ENCODE results near the gene TTLL10.
"Not testable (repeated sequence)": the region's sequence is repeated elsewhere in the genome, so short reads cannot be mapped to it uniquely, and the experiment has no call there.

The TTLL10 gene

DNA sequence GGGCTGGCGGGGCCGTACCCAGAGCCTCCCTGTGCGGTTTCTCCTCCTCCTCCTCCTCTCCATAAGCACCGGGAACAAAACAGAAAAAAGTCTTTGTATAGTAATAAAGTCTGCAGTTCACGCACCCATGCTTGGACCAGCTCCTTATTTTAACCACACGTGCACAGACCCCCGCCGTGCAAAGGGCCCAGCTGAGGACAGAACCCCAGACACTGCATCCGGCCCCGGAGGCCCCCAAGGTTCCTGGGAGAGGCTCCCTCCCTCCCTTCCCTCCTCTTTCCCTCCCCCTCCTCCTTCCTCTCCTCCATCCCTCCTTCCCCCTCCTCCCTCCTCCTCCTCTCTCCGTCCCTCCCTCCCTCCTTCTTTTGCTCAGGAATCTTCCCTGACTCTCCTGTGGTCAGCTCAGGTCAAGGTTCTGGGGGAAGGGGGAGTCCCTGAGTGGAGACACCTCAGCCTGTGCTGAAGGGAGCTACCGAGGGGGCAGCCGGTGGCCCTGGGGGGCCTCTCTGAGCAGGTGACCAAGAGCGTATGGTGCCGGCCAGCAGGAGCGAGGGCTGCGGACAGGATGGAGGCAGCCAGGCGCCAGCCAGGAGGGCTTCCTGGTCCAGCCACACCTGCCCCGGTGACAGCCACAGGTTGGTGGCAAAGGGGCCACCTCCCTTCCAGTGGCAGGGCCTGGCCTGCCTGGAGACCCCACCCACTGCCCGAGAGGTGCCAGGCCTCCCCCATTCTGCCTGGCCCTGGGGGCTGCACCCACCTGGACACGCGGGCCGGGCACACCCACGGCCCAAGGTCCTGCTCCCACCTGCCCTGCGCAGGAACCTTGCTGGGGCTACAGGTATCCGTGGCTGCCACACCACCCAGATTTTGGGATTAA lies 3.2 kb upstream of the TTLL10 start:
- no peak for DNase-seq

DNA sequence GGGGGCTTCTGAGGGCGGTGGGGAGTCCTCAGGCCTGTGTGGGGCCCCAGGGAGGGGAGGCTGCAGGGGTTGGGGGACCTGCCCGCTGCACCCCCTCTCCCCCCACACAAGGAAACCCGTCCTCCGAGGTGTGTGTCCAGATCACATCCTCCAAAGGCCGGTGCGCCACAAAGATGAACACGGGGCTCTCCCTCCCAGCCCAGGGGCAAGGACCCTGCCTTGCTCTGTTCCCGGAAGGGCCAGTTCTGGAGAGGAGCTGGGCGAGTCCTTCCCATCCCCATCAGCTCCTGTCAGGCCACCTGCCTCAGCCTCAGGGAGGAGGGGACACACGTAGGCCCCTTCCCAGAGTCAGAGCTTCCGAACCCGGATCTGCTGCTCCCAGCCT lies 2.5 kb upstream of the TTLL10 start:
- no peak for DNase-seq

DNA sequence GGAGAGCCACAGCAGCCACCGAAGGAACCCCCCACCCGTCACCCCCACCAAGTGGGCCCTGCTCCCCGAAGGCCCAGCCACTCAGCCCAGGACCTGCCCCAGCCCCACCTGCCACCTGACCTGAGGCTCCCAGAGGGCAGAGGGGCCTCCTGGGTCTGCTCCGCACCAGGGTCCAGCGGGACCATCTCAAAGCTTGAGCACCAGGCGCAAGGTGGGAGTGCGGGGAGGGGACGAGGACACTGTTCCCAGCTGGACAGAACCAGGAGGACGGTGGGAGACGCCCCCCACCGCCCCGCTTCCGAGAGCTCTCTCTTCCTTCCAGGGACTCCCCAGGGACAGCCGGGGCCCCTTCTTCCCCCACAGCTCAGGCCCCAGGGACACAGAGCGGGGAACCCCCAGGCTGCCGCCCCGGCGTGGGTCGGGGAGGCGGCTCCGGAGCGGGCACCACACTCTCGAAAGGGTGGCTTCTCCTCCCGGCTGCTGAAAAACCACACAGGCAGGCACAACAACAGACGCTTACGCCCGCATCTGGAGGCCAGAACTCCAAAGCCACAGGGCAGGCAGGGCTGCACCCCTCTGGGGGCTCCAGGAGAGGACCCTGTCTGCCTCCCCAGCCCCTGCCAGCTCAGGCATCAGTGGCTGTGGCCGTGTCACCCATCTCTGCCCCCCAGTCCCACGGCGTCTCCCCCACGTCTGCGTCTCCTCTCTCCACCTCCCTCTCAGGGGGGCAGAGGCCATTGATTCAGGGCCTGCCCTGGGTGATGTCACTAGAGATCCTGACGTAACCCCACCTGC lies 1.9 kb upstream of the TTLL10 start:
- no peak for DNase-seq

DNA sequence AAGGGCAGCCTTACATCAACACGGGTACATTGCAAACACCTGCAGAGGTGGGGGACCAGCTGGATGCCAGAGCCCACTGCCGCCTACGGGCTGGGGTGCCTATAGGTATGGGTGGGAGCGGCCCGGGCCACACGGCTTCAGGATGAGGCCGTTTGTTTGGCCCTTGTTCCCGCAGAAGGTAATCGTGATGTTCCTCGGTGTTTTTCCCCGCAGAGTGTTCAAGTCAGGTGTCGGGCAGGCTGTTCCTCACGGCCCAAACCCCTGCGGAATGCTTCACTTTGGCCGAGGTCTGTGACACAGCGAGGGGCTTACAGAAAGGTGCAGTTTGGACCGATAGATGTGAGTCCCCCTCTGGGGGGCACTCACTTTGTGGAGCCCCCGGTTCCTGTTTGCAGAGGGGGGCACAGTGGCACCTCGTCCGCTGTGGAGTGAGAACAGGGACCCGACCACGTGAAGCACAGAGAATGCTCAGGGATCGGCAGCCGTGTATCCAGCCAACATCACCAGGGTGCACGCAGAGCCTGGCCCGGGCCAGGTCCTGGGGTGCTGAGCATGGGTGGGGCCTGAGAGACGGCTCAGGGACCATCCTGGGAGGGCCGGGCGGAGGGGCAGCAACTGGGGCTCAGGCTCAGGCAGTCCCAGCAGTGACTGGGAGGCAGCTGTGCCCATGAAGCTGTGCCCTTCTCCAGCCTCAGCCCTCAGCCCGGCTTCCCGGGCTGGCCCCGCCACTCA lies 453 bp upstream of the TTLL10 start:
- DNase-seq, result no peak

DNA sequence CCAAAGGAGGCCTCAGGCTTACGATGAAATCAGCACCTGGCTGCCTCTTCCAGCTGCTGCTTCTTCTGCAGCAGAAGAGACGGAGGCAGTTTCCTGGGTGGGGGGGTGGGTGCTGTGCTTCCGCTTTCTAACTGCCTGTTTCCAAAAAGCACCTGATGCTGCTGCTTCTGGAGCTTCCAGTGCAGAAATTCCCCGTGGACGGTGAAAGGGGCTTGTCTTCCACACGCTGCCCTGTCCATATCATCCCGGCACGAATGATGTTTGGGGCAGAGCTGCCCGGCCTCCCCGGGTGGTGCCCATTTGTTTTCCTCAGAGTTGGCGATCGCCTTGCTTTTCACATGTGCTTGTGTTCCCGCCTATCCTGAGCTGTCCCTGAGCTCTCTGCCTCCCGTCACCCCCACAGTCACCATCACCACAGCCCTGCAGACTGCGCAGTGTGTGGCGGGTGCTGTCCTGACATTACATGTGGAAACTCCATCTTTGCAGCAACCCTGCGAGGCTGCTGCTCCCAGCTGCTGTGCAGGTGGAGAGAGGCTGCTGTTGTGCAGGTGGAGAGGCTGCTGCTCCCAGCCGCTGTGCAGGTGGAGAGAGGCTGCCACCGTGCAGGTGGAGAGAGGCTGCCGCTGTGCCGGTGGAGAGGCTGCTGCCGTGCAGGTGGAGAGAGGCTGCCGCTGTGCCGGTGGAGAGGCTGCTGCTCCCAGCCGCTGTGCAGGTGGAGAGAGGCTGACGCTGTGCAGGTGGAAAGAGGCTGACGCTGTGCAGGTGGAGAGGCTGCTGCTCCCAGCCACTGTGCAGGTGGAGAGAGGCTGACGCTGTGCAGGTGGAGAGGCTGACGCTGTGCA lies 1.8 kb downstream of the TTLL10 start:
- no peak for DNase-seq

DNA sequence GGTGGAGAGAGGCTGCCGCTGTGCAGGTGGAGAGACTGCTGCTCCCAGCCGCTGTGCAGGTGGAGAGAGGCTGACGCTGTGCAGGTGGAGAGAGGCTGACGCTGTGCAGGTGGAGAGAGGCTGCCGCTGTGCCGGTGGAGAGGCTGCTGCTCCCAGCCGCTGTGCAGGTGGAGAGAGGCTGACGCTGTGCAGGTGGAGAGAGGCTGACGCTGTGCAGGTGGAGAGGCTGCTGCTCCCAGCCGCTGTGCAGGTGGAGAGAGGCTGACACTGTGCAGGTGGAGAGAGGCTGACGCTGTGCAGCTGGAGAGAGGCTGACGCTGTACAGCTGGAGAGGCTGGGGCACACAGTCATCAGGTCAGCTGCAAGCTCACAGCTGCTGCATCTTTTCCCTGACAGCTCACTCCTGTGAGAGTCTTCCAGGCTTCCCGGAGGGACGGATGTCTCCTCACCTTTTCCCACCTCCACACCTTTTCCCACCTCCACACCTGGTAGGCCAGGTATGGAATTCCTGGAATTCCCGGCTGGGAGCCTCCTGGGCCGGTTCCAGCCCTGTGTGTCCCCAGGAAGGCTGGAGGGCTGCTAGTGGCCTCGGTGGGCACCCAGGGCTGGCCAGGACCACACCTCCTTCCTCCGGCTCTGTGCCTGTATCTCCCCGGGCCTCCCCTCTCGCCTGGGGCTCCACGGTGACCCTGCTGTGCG lies 2.5 kb downstream of the TTLL10 start:
- DNase-seq, result not testable (repeated sequence)

DNA sequence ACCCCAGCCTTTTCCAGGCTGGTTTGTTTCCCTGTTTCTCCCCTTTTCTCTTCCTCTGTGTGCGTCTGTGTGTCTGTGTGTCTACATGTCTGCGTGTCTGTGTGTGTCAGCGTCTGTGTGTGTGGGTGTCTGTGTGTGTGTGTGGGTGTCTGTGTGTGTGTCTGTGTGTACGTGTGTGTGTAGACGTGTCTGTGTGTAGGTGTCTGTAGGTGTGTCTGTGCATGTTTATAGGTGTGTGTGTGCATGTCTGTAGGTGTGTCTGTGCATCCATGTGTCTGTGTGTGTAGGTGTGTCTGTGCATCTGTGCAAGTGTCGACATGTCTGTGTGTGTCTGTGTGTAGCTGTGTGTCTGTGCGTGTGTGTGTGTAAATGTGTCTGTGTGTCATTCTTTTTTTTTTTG lies 3.3 kb downstream of the TTLL10 start:
- DNase-seq, result no peak

DNA sequence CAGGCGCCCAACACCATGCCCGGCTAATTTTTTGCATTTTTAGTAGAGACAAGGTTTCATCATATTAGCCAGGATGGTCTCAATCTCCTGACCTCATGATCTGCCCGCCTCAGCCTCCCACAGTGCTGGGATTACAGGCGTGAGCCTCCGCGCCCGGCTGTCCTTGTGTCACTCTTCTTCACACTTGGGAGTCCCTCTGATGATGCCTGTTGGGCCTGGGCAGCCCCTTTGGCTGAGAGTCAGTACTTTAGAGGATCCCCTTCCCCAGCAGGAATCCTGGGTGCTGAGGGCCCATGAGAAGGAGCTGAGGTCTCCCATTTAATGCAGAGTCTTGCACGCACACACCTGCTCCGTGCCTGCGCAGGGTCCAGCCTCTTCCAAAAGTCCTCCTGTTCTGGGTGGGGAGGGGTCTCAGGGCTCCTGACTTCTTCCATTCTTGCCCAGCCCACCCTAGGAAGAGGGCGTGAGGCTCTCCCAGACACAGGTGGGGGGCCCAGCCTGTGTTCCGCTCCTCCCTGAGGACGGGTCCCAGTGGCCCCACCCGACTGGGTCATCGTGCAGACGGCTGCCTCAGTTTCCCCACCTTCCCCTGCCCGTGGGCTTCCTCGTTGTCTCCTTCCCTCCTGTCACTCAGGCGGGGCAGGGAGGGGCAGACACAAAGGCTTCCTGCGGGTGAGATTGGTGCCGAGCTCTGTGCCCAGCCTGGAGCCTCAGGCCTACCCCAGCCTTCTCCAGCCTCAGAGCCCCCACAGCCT lies 3.9 kb downstream of the TTLL10 start:
- no peak for DNase-seq

DNA sequence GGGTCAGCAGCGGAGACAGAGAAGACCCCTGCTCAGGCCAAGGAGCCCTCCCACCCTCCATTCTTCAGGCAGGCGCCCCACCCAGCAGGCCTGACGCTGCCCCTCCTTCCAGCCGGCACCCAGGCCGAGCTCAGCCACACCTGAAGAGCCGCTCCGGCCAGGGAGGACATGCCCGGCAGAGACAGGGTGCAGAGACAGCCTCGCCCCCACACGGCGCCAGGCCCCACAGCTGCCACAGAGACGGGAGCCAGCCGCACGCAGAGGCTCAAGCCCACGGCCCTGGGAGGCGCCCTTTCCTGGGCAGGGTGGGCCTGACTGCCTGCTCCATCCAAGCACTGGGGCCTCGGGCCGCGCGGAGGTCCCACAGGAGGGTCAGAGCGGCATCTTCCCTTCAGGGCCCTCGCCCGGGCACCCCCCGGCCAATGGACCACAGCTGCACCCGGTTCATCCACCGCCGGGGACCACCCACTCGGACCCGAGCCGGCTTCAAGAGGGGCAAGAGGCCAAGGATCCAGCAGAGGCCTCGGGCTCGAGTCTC lies 5.2 kb downstream of the TTLL10 start:
- DNase-seq, result no peak

DNA sequence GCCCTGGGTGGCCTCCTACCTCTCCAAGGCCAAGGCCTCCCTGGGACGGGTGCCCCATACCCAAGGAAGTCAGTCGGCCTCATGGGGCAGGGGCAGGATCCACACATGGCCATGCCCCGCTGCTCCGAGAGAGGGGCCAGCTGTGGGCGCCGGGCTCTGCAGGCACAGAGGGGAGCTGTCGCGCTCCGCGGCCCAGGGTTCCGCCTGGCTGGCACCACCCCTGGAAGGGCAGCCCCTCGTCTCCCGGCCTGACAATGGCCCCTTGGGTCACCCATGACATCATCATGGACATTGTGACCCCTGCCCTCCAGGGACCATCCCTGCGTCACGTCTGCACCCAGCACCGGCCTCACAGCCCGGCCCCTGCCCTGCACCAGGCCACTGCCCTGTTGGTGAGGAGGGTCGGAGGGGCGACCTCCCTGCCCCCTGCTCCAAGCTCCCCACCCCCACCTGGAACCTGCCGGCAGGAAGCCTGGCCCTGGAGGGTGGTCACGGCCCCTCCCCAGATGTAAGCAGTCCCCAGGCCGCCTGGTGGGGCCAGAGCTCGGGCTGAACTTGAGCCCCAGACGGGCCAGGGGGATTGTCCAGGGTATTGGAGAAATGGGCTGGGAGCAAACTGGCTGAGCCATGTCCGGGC lies 5.8 kb downstream of the TTLL10 start:
- no peak for DNase-seq

DNA sequence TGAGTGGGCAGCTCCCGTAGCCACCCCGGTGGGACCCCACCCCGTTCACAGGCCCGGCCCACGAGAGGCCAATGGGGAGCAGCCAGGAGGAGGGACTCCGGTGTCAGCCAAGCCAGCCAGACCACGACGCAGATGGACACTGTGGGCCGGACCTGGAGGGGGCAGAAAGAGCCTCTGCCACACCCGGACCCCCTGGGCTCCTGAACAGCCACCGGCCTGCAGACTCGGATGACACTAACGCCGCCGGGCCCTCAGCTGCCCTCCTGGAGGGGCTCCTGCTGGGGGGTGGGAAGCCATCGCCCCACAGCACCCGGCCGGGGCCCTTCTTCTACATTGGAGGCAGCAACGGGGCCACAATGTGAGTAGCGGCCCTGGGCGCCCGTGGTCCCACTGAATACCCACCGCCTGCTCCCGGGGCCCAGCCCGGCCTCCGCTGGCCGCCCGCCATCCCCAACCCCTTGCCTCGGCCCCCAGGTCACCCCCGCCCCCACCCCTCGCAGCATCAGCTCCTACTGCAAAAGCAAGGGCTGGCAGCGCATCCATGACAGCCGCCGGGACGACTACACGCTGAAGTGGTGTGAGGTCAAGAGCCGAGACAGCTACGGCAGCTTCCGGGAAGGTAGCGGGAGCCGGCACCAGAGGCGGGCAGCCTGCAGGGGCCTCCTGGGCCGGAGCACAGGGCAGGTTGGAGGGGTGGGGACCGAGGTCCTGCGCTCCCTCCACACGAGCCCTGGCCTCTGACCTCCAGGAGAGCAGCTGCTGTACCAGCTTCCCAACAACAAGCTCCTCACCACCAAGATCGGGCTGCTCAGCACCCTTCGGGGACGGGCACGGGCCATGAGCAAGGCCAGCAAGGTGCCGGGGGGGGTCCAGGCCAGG lies 6.5 kb downstream of the TTLL10 start:
- DNase-seq, result no peak

DNA sequence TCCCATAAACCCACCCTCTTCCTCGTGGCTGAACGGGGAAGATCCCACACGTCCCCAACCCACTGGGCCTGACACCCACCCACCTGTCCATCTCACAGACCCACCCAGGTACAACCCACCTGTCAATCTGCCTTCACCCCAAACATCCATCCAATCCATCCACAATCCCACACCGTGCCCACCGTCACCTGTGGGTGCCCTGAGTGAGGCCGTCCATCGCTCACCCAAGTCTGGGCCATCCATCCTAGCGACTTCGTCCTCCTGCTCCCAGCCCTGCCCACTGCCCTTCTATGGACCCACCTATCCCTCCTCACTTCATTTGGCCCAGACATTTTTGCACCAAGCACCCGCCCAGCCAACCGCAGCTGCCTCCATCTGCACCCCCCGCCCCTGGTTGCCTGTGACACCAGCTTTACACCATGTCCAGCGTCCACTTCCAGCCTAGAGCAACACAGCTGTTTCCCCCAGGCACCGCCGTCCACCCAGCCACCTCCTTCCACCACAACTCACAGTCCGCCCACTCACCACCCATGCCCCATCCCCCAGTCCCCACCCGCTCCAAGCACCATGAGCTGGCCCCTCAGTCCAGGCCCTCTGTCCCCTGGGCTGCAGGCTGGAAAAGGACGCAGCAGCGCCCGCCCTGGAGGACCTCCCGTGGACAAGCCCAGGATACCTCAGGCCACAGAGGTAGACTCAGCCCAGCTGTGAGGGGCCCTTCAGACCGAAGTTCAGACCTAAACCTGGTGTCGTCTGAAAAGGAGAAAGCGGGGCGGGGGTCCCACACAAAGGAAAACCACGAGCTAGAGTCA lies 7.7 kb downstream of the TTLL10 start:
- no peak for DNase-seq

DNA sequence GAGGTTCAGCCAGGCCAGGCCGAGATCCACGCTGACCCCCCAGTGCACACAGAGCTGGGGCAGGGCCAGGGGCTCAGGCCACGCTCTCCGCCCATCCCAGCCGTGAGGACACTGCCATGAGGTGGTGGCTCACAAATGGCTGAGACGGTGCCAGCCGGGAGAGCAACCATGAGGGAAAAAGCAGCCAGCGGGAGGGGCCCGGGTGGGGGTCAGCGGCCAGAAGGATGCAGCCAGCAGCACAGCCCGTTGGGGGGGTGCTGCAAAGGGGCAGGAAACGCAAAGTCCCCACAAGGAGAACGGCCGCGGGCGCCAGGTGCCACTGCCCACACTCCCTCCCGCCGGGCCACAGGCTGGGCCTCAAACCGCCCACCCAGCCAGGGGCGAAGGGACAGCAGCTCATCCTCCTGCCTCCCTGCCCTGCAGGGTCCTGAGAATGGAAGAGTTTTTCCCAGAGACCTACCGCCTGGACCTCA lies 8.3 kb downstream of the TTLL10 start:
- no peak for DNase-seq

DNA sequence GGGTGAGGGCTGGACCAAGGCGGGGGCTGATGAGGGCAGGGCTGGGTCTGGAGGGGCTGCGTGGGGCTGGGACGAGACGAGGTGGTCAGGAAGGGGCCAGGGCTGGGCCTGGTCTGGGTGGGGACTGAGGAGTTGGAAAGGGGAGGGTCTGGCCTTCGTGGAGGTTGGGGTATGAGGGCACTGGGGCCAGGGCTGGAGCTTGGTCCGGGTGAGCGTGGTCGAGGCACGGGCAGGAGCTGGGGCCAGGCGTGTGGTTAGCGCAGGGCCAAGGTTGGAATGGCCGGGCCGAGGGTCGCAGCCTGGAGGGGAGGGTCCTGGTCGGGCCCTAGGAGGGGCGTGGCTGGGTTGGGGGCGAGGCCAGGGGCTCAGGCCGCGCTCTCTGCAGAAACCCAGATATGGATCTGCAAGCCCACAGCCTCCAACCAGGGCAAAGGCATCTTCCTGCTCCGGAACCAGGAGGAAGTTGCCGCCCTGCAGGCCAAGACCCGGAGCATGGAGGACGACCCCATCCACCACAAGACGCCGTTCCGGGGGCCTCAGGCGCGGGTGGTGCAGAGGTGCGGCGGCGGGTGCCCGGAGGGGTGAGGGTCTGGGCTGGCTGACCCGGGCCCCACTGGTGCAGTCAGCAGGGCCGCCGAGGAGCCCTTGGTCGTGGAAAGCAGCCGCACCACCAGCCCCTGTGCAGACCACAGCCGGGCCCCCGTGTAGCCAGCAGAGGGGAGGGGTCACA lies 9.0 kb downstream of the TTLL10 start:
- no peak for DNase-seq

DNA sequence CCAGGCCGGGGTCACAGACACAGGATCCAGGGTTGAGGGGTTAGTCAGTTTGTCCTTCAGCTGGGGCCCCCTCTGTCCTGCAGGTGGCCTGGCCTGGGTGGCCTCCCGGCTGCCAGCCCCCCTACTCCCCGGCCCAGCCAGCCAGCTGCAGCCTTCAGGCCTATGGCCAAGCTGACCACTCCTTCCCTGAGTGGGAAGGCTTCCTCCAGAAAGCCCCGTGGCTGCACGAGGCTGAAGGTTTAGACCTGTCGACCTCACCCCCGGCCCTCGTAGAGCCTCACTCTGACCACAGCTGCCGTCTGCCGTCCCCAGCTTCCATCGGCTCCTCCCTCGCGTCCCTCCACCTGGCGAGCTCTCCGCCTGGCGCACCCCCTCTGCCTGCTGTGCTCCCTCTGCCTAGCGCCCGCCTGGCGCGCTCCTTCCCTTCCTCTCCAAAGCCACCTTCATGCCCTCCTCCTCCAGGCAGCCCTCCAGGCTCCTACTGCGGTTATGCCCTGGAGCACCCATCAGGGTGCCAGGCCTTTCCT lies 9.6 kb downstream of the TTLL10 start:
- DNase-seq, result no peak
